Mesothelial cell of epicardium (in vitro differentiated cells): ENCODE data around the gene CLASP2. TPM values are rescaled to one million over a fixed set of nuclear protein-coding genes. Genes with fewer than 3 reads are reported as not detected.

Experiments used
- DNase-seq, 2 experiments: peaks; one replicate each; pipeline ENCODE4 v3.0.0; 2021; ENCODE audit warnings: low spot score in 2 of 2; ENCODE audit not compliant: unreplicated experiment in 2 of 2
- H3K27ac Mint-ChIP-seq: 2 replicates; pipeline ENCODE4 v1.8.0; 2021; ENCODE audit warnings: mixed read lengths
- H3K27me3 Mint-ChIP-seq: 2 replicates; pipeline ENCODE4 v1.8.0; 2021; ENCODE audit warnings: low read depth, mixed read lengths
- H3K36me3 Mint-ChIP-seq: 2 replicates; pipeline ENCODE4 v1.8.0; 2021; ENCODE audit warnings: mixed read lengths
- H3K4me1 Mint-ChIP-seq: 2 replicates; pipeline ENCODE4 v1.8.0; 2021; ENCODE audit warnings: mixed read lengths
- H3K4me3 Mint-ChIP-seq: 2 replicates; pipeline ENCODE4 v1.8.0; 2021; ENCODE audit warnings: mild to moderate bottlenecking, moderate library complexity, mixed read lengths
- H3K9me3 Mint-ChIP-seq: 2 replicates; pipeline ENCODE4 v1.8.0; 2021; ENCODE audit warnings: mixed read lengths
- total RNA-seq: library from RNA; stranded (reverse); gene quantifications from 3 replicates; pipeline ENCODE4 v1.2.1, GENCODE V29; 2021
- TF ChIP-seq, protein P1 (sequence below): fragments of 200-600 bp; sonication (generic); IDR thresholded peaks from one replicate; pipeline ENCODE4 v1.5.0; 2021; ENCODE audit warnings: antibody characterized with exemption; ENCODE audit not compliant: unreplicated experiment

Gene CLASP2
- total RNA-seq, 1 donor from 2014 or later: 64.4 TPM

- H3K27ac Mint-ChIP-seq: no peak overlapping the region
- no peak for DNase-seq
- no peak overlapping the region for H3K4me3 Mint-ChIP-seq
- no peaks in the 10 kb centered on the region for H3K4me1 Mint-ChIP-seq
- TF ChIP-seq, protein P1, sequence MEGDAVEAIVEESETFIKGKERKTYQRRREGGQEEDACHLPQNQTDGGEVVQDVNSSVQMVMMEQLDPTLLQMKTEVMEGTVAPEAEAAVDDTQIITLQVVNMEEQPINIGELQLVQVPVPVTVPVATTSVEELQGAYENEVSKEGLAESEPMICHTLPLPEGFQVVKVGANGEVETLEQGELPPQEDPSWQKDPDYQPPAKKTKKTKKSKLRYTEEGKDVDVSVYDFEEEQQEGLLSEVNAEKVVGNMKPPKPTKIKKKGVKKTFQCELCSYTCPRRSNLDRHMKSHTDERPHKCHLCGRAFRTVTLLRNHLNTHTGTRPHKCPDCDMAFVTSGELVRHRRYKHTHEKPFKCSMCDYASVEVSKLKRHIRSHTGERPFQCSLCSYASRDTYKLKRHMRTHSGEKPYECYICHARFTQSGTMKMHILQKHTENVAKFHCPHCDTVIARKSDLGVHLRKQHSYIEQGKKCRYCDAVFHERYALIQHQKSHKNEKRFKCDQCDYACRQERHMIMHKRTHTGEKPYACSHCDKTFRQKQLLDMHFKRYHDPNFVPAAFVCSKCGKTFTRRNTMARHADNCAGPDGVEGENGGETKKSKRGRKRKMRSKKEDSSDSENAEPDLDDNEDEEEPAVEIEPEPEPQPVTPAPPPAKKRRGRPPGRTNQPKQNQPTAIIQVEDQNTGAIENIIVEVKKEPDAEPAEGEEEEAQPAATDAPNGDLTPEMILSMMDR: no peak
- peaks cover 25% of the 10 kb centered on the region for H3K36me3 Mint-ChIP-seq
- H3K27me3 Mint-ChIP-seq: no peaks in the 10 kb centered on the region
- H3K9me3 Mint-ChIP-seq: peaks cover 25% of the 10 kb centered on the region
Measured at GRCh38 chr3:33711100-33711499, 7.0 kb downstream of the CLASP2 start.

DNA sequence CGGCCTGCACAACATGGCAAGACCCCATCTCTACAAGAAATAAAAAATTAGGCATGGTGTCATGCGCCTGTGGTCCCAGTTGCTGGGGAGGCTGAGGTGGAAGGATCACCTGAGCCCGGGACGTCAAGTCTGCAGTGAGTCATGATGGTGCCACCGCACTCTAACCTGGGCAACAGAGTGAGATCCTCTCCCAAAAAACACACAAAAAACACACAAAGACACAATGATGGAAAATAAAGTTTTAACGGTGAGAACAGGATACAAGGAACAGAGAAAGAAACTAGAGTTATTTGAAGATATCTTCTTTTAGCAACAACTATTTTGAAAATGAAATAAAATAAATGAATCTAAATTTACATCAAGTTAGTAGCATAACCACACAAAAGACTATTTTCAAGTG, 12.0 kb downstream of the CLASP2 start:
- no peak overlapping the region for H3K27ac Mint-ChIP-seq
- no peaks in the 10 kb centered on the region for H3K27me3 Mint-ChIP-seq
- no peak overlapping the region for H3K4me3 Mint-ChIP-seq
- TF ChIP-seq, protein P1: no peak
- peaks cover 64% of the 10 kb centered on the region for H3K9me3 Mint-ChIP-seq
- no peak for DNase-seq
- H3K36me3 Mint-ChIP-seq: peaks cover 61% of the 10 kb centered on the region
- no peaks in the 10 kb centered on the region for H3K4me1 Mint-ChIP-seq

DNA sequence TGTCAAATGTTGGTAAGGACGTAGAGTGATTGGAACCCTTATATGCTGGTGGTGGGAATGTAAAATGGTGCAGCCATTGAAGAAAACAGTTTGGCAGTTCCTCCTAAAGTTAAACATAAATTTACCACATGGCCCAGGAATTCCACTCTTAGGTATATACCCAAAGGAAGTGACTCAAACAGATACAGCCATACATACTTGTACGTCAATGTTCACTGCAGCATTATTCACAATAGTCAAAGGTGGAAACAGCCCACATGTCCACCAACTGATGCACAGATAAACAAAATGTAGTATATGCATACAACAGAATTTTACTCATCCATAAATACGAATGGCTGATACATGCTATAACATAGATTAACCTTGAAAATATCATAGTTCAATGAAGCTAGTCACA, 13.2 kb downstream of the CLASP2 start:
- Mint-ChIP-seq H3K36me3 (peaks cover 64% of the 10 kb centered on the region), H3K27ac (no peak overlapping the region), H3K4me3 (no peak overlapping the region), H3K9me3 (peaks cover 68% of the 10 kb centered on the region), H3K4me1 (no peaks in the 10 kb centered on the region), H3K27me3 (no peaks in the 10 kb centered on the region)
- DNase-seq: no peak
- TF ChIP-seq, protein P1: no peak

DNA sequence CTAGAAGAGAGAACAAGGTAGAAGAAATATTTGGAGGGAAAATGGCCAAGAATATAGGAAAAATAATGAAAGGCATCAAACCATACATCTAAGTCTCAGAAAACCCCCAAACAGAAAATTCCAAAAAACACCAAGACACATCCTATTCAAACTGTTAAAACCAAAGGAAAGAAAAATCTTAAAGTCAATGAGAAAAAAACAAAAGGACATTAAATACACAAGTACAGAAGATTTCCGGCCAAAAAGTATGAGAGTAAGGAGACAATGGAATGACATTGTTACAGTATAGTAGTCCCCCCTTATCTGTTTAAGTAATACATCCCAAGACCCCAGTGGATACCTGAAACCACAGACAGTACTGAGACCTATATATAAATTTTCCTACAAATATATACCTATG, 18.8 kb downstream of the CLASP2 start:
- Mint-ChIP-seq H3K27me3 (no peaks in the 10 kb centered on the region), H3K27ac (no peak overlapping the region), H3K9me3 (peaks cover 51% of the 10 kb centered on the region), H3K4me3 (no peak overlapping the region), H3K36me3 (peaks cover 56% of the 10 kb centered on the region), H3K4me1 (no peaks in the 10 kb centered on the region)
- no peak for DNase-seq
- TF ChIP-seq, protein P1: no peak

GRCh38 chr3:33694944-33695343, 23.1 kb downstream of the CLASP2 start:
- Mint-ChIP-seq H3K36me3 (peaks cover 19% of the 10 kb centered on the region), H3K4me1 (no peaks in the 10 kb centered on the region), H3K27ac (no peak overlapping the region), H3K27me3 (no peaks in the 10 kb centered on the region), H3K4me3 (no peak overlapping the region), H3K9me3 (peaks cover 16% of the 10 kb centered on the region)
- DNase-seq: no peak
- TF ChIP-seq, protein P1: no peak

DNA sequence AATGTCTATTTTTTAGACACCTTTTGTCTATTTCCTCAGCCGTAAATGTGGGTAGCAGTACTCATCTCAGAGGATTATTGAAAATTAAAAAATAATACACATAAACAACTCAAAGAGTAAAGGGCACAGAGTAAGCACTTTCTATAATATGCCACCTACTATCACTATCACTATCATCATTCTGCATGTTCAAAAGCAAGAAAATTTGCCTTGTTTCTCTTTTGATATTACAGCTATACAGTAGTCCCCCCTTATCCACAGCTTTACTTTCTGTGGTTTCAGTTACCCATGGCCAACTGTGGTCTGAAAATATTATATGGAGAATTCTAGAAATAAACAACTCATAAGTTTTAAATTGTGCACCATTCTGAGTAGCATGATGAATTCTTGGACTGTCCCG, 27.7 kb downstream of the CLASP2 start:
- peaks cover 6% of the 10 kb centered on the region for H3K36me3 Mint-ChIP-seq

More for the DNA sequence above, 27.7 kb downstream of the CLASP2 start:
- no peak overlapping the region for H3K27ac Mint-ChIP-seq
- no peaks in the 10 kb centered on the region for H3K27me3 Mint-ChIP-seq
- H3K4me3 Mint-ChIP-seq: no peak overlapping the region
- no peaks in the 10 kb centered on the region for H3K4me1 Mint-ChIP-seq
- no peak for DNase-seq
- H3K9me3 Mint-ChIP-seq: no peaks in the 10 kb centered on the region
- TF ChIP-seq, protein P1: no peak
